ENCODE measurements around the gene IPO8.

IPO8 gene

GRCh38 chr12:30695199-30696102 lies at the start of gene IPO8:
TSS of gene IPO8 (minus strand) at chr12:30695869. CDS start at chr12:30695647, 222 bp downstream.
- DNase-seq, result peak; percentile 86

DNA sequence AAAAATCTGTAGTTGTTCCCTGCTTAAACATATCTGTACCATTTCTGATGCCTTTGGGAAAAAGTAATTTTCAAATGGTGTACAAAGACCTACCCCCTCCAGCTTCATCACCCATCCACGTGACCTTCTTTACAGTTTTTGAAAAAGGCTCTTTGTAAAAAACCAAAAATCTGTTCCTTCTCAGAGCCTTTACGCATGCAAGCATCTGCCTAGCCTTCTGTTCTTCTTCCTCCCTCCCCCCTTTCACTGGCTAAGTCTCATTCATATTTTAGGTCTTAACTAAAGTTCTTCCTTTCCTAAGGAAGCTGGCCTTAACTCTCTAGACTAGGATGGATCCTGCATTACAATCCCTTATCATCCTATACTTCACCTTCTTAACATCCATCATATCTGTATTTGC lies 48.7 kb upstream of the IPO8 start:
- DNase-seq, result no peak

- DNase-seq, result no peak
Measured at GRCh38 chr12:30740274-30740673, 44.6 kb upstream of the IPO8 start.

GRCh38 chr12:30739020-30739419 lies 43.4 kb upstream of the IPO8 start:
- DNase-seq, result no peak

DNA sequence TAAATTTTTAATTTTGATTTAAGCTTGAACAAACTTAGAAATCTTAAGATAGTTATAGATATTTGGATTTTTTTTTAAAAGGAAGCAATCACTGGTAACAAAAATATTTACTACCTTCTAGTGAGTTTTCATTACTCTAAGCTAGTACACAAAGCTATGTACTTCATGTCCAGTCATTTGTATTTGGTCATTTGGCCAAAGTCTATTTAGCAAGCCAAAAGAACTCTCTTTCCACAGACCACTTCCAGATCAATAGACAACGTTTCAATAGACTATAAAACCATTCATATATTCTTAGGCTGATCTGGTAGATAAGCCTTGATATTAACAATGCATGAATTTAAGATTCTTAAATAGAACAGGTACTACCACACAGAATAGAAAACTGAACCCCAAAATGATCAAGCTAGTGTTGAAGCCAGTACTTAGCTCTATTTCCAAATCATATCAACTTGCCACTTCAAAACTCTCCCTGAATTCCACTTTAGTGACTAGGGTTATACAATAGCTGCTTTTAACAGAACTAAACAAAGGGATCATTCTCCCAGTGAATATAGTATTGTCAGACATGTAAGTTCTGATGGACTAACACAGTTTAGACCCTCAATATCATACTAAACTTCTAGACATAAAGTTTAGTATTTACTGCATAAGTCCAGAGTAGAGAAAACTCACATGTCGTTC lies 37.4 kb upstream of the IPO8 start:
- no peak for DNase-seq

DNA sequence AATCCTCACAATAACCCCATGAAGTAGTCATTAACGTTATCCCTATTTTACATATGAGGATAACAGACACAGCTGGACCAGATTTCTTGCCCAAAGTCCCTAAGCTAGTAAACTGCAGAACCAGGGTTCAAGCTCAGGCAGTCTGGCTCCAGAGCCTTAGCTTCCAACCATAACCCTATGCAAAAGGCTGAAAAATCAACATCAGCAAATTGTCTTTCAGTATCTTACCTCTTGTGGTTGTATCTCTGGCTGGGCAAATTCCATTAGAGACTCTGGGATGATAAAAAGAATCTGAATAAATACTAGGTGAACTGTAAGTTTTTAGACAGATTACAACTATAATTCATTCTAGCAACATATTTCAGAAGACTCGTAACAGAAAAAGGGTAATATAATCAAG lies 34.3 kb upstream of the IPO8 start:
- no peak for DNase-seq

DNA sequence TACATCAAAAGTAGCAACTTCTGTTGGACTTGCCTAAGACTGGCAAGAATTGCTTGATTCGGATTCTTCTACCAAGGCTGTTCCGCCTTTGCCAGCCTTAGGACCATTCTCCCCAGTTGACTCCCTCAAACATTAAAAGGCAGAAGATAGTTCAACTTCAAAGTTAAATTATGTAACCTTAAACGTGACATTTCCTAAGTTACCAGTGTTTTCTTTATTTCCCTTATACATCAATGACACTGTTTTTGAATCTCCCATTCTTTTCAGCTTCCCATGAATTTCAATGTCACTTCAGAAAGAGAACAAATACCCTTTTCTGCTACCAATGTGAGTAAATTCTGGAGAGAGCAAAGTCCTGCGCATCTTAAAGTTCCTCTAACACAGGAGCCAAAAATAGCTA lies 33.9 kb upstream of the IPO8 start:
- DNase-seq, result no peak

DNA sequence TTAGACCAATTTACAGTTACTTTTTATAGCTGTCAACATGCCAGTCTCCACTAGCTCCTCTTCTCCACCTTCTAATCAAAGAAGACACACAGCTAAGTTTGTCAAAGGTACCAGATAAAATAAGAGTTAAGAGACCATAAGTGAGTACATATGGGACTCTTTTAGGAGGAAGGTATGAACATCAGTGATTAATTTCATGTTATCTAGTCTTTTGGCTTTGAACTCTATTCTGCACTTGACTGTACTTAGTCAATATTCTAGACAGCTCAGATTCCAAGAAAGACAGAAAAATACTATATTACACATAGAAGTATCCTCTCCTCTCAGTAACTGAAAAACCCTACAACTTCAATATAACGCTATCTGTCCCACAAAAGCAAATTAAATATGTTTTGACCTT lies 31.0 kb upstream of the IPO8 start:
- DNase-seq, result no peak

GRCh38 chr12:30725739-30726138 lies 30.1 kb upstream of the IPO8 start:
- no peak for DNase-seq

DNA sequence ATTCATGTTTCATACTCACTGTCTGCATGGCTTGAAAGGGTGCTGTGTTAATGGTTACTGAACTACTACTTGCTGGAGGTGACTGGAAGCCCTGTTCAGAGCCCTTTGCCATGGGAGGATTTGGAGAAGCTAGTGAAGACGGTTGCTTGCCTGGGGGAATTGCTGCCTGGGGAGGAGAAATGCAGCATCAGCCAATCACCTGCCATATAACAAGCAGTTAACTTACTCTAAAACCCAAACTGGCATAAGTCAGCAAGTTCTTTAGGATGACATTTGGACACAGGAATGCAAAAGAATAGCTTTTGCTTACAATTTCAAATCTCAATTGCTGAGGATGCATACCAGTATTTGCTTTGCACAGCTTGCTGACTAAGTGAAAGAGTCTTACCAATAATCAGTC lies 23.4 kb upstream of the IPO8 start:
- DNase-seq, result no peak

DNA sequence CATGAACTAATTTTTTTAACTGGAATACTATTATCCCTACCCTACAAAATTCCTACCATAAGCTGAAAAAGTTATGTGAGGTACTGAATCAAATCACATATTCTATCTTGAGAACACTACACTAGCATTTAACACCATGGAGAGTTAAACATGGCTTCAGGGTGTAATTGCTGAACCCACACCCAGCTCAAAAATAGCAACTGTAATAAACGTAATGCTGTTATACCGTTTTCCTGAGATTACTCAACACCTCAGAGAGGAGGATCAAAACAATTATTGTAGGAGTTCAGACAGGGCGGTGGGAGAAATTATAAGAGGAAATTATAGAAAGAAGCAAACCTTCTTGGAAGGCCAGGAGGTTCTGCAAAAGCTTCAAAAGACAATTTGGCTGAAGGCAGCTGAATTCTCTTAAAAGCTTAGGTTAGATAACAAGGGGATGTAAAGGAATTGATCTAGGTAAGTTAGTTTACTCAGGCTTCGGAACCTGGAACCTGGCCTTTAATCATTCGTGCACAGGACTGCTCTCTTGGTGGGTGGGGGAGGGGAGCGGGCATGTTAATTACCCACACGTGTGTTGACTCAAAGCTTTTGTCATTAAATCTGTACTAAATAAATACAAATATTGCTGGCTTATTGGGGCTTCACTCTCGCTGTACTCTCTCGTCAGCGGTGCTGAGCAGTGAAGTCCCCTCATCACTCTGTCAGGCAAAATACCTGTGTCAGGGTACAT lies 12.1 kb upstream of the IPO8 start:
- DNase-seq, result no peak

DNA sequence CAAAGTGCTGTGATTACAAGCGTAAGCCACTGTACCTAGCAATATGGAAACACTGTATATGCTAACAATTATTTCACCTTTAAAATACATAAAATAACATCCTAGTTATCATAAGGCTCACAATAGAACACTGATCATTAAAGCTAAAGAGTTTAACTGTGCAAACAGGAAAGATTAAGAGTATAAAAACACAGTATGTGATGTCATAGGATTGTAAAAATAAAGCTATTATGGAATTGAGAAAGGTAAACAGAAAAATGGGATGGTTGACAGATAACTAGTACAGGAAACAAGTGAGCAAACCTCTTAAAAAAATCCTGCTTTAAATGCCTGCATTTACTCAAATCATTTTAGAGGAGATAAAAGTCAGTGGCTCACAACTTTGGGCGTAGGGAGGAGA lies 10.8 kb upstream of the IPO8 start:
- no peak for DNase-seq

DNA sequence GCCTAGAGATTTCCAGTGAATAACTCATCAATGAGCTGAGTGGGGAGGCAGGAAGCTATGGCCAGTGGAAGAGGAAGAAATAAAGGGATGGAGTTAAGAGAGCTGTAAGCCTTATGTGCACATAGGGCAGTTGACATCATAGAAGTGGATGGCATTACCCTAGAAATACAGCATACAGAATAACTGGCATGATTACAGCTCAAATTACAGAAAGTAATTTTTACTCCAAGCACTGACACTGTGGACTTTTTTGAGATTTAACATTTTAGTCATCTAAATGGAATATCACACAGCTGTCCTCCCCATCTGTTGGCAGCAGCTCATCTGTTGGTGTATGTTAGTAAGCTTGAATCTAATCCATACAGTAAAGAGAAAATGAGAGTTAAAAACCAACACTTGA lies 5.4 kb upstream of the IPO8 start:
- no peak for DNase-seq

DNA sequence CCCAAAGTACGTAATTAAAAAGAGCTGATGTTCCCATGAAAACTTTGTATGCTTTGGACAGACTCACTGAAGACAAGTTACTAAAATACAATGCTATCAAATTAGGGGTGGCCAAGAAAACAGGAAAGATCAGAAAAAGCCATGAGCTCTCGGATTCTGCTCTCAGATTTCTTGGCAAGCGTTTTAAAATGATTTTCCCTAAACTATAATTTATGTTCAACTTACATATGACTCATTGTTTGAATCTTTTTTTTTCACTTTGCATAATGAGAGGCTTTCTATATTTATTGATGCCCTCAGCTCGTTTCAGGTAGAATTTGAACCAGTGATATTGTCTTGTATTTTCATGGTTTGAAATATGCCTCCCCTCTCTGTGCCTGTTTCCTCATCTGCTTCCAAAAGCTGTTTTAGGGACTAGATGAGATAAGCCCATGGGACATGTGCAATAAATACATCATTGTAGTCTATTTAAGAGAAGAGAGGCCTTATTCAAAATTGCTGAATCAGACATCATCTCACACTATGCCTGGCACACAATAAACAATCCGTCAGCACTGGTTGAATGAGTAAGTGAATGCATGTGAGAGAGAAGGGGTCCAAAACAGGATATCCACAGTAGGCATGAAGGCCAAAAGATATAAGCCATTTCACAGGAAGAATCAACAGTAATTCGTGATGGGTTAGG lies 4.7 kb upstream of the IPO8 start:
- DNase-seq, result no peak

- DNase-seq, result no peak
Measured at GRCh38 chr12:30698346-30698745, 2.7 kb upstream of the IPO8 start.

DNA sequence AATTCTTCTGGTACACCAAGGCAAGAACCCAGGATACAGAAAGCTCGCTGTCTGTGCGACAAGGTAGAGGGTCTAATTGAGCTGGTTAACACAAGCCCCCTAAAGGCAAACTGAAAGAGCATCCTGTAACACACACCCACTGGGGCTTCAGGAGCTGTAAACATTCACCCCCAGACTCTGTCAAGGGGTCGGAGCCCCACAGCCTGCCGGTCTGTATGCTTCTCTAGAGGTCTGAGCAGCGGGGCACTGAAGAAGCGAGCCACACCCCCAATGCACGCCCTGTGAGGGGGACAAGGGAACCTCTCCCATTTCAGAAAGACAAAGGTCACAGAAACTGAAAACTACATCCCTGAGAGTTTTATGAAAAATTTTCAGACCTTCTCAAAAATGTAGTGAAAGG lies 1.3 kb upstream of the IPO8 start:
- no peak for DNase-seq

DNA sequence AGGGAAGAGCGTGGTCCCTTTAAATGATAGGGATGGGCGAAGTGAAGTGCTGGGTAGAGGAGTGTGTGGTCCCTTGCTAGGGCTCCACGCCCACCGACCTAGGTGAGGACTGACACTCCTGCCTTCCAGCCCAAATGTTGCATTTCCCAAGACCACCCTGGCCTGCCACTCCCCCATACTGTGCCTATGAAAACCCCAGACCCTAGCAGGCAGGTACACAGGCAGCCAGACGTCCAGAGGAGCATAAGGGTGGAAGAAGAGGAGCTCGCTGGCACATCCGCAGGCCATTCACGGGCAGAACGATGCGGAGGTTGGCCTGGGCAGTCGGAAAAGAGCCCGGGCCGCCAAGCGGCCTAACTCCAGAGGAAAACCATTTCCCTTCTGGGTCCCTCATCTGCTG lies 817 bp upstream of the IPO8 start:
- no peak for DNase-seq

DNA sequence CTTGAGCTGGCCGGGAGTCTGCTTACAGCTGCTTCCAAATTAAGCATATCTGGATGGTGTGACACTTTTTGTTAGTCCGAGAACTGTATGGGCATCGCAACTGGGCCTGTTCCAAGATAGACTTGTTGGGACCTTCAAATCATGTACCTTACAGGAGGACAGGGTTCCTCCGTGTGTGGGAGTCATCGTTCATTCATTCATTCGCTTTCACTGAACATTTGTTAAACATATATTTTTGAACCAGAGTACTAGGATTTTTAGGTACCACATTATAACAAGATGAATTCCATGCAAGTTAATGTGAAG lies 387 bp upstream of the IPO8 start:
- DNase-seq, result no peak

- DNase-seq, result no peak
Measured at GRCh38 chr12:30694412-30695198, 1.1 kb downstream of the IPO8 start.

- no peak for DNase-seq
Measured at GRCh38 chr12:30692470-30692869, 3.2 kb downstream of the IPO8 start.

GRCh38 chr12:30691122-30691879 lies 4.4 kb downstream of the IPO8 start:
- DNase-seq, result no peak
